Measurements from ENCODE around the gene TBC1D8. TPM values are rescaled to one million over a fixed set of nuclear protein-coding genes. Genes with fewer than 3 reads are reported as not detected.

The TBC1D8 gene
- total RNA-seq, 1 experiment from 2014 or later: 51.7 TPM

- Mint-ChIP-seq H3K9me3 (no peaks in the 10 kb centered on the region), H3K27ac (no peak overlapping the region), H3K4me1 (peaks cover 12% of the 10 kb centered on the region), H3K36me3 (peaks cover 44% of the 10 kb centered on the region), H3K4me3 (no peak overlapping the region), H3K27me3 (ENCODE audit: low read depth) (no peaks in the 10 kb centered on the region)
- DNase-seq (ENCODE audit: low spot score) (no peak), ATAC-seq (no peak)
- no peak for TF ChIP-seq ESRRA (CRISPR knock-in tag; IDR thresholded peaks at IDR 0.05; ENCODE audit: borderline replicate concordance)
- no peak for TF ChIP-seq CDX4 (CRISPR knock-in tag; IDR thresholded peaks at IDR 0.05; ENCODE audit: borderline replicate concordance)
- TF ChIP-seq ZBTB21 (CRISPR knock-in tag; IDR thresholded peaks at IDR 0.05; ENCODE audit: borderline replicate concordance): no peak
- TF ChIP-seq ZNF396 (CRISPR knock-in tag; IDR thresholded peaks at IDR 0.05; ENCODE audit: borderline replicate concordance): no peak
- TF ChIP-seq ZNF232 (CRISPR knock-in tag; IDR thresholded peaks at IDR 0.05): no peak
- no peak for TF ChIP-seq KAT7 (CRISPR knock-in tag; IDR thresholded peaks at IDR 0.05; ENCODE audit: borderline replicate concordance)
- TF ChIP-seq ZNF281 (CRISPR knock-in tag; IDR thresholded peaks at IDR 0.05): no peak
- TF ChIP-seq ZMAT4 (CRISPR knock-in tag; IDR thresholded peaks at IDR 0.05): no peak
- no peak for TF ChIP-seq ATF3 (CRISPR knock-in tag; conservative IDR thresholded peaks at IDR 0.05)
- no peak for TF ChIP-seq PREB (CRISPR knock-in tag; IDR thresholded peaks at IDR 0.05; ENCODE audit: borderline replicate concordance)
- TF ChIP-seq HMGXB4 (CRISPR knock-in tag; IDR thresholded peaks at IDR 0.05): no peak
- TF ChIP-seq JAZF1 (CRISPR knock-in tag; IDR thresholded peaks at IDR 0.05): no peak
- TF ChIP-seq ZNF532 (CRISPR knock-in tag; IDR thresholded peaks at IDR 0.05; ENCODE audit: borderline replicate concordance): no peak
- TF ChIP-seq NFYB (CRISPR knock-in tag; conservative IDR thresholded peaks at IDR 0.05; ENCODE audit: low read depth): no peak
- TF ChIP-seq NR1H2 (CRISPR knock-in tag; IDR thresholded peaks at IDR 0.05): no peak
- no peak for TF ChIP-seq ZNF425 (CRISPR knock-in tag; conservative IDR thresholded peaks at IDR 0.05)
- TF ChIP-seq RELA (CRISPR knock-in tag; IDR thresholded peaks at IDR 0.05; ENCODE audit: borderline replicate concordance): no peak
- TF ChIP-seq E2F5 (CRISPR knock-in tag; IDR thresholded peaks at IDR 0.05): no peak
- no peak for TF ChIP-seq USF1 (CRISPR knock-in tag; IDR thresholded peaks at IDR 0.05)
- CTCF ChIA-PET: interaction anchor here (0.6 kb wide), 1 partner anchor 131 kb away, joined by 3 read pairs; no protein-coding TSS in a partner anchor
- POLR2A ChIA-PET: no interaction called here
These were observed 93.9 kb downstream of the TBC1D8 start for GRCh38 chr2:101057051-101057933.
